ENCODE measurements around the gene FIGNL1.

The FIGNL1 gene

DNA sequence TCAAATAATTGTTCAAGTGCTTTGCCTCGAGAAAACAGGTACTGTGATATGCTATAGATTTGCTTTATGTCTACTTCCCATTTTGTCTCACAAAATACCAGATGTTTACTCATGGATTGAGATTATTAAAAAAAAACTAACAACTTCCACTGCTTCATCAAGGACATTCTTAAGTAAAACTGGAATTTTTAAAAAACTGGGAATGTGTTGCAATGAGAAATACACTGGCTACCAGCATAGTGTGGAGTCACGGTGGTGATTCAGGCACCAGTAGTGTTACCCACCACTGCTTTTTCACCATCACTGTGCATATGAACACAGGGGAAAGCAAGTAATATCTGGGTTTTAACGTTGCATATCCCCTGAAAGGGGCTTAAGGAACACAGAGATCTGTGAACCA lies 21.2 kb downstream of the FIGNL1 start:
- Histone ChIP-seq H3K4me3 (ENCODE audit: insufficient read depth, low read length, poor library complexity, severe bottlenecking) (no peak overlapping the region), H3K36me3 (ENCODE audit: low read length) (no peaks in the 10 kb centered on the region), H4K20me1 (ENCODE audit: low read depth, low read length) (no peaks in the 10 kb centered on the region)

GRCh38 chr7:50427518-50427917 lies 22.6 kb downstream of the FIGNL1 start:
- Histone ChIP-seq H3K36me3 (ENCODE audit: low read length) (no peaks in the 10 kb centered on the region), H3K27ac (ENCODE audit: low read depth, low read length) (no peak overlapping the region), H3K4me3 (ENCODE audit: insufficient read depth, low read length, poor library complexity, severe bottlenecking) (no peak overlapping the region), H3K27me3 (ENCODE audit: low read length) (no peaks in the 10 kb centered on the region), H3K79me2 (ENCODE audit: insufficient read depth, low read length) (no peaks in the 10 kb centered on the region), H3K4me2 (ENCODE audit: low read depth, low read length, poor library complexity, severe bottlenecking) (no peak overlapping the region), H4K20me1 (ENCODE audit: low read depth, low read length) (no peaks in the 10 kb centered on the region), H2AFZ (ENCODE audit: low read depth, low read length, severe bottlenecking) (no peak overlapping the region), H3F3A (ENCODE audit: insufficient read depth) (no peaks in the 10 kb centered on the region), H3K9me3 (ENCODE audit: insufficient read depth, low read length) (no peaks in the 10 kb centered on the region), H3K9me2 (replicated peaks; ENCODE audit: insufficient read depth, low read length) (no peaks in the 10 kb centered on the region), H3K9ac (ENCODE audit: low read length) (no peak overlapping the region)
- TF ChIP-seq, protein P1, sequence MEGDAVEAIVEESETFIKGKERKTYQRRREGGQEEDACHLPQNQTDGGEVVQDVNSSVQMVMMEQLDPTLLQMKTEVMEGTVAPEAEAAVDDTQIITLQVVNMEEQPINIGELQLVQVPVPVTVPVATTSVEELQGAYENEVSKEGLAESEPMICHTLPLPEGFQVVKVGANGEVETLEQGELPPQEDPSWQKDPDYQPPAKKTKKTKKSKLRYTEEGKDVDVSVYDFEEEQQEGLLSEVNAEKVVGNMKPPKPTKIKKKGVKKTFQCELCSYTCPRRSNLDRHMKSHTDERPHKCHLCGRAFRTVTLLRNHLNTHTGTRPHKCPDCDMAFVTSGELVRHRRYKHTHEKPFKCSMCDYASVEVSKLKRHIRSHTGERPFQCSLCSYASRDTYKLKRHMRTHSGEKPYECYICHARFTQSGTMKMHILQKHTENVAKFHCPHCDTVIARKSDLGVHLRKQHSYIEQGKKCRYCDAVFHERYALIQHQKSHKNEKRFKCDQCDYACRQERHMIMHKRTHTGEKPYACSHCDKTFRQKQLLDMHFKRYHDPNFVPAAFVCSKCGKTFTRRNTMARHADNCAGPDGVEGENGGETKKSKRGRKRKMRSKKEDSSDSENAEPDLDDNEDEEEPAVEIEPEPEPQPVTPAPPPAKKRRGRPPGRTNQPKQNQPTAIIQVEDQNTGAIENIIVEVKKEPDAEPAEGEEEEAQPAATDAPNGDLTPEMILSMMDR (IDR thresholded peaks at IDR 0.05; ENCODE audit: insufficient read depth, low read length, poor library complexity, severe bottlenecking), result no peak
- TF ChIP-seq EZH2phosphoT487 (conservative IDR thresholded peaks at IDR 0.05; ENCODE audit: low read length), result no peak

More for the DNA sequence above, 21.2 kb downstream of the FIGNL1 start:
- no peak for TF ChIP-seq EZH2phosphoT487 (conservative IDR thresholded peaks at IDR 0.05; ENCODE audit: low read length)
- no peaks in the 10 kb centered on the region for H3K9me2 ChIP-seq (replicated peaks; ENCODE audit: insufficient read depth, low read length)
- no peaks in the 10 kb centered on the region for H3K27me3 ChIP-seq (ENCODE audit: low read length)
- H3K79me2 ChIP-seq (ENCODE audit: insufficient read depth, low read length), result no peaks in the 10 kb centered on the region
- H3K9me3 ChIP-seq (ENCODE audit: insufficient read depth, low read length), result no peaks in the 10 kb centered on the region
- H3K27ac ChIP-seq (ENCODE audit: low read depth, low read length), result no peak overlapping the region
- H2AFZ ChIP-seq (ENCODE audit: low read depth, low read length, severe bottlenecking), result no peak overlapping the region
- H3F3A ChIP-seq (ENCODE audit: insufficient read depth), result peaks cover 6% of the 10 kb centered on the region; the same call in 1 of the 2 replicates
- no peak overlapping the region for H3K9ac ChIP-seq (ENCODE audit: low read length)
- no peak overlapping the region for H3K4me2 ChIP-seq (ENCODE audit: low read depth, low read length, poor library complexity, severe bottlenecking)

DNA sequence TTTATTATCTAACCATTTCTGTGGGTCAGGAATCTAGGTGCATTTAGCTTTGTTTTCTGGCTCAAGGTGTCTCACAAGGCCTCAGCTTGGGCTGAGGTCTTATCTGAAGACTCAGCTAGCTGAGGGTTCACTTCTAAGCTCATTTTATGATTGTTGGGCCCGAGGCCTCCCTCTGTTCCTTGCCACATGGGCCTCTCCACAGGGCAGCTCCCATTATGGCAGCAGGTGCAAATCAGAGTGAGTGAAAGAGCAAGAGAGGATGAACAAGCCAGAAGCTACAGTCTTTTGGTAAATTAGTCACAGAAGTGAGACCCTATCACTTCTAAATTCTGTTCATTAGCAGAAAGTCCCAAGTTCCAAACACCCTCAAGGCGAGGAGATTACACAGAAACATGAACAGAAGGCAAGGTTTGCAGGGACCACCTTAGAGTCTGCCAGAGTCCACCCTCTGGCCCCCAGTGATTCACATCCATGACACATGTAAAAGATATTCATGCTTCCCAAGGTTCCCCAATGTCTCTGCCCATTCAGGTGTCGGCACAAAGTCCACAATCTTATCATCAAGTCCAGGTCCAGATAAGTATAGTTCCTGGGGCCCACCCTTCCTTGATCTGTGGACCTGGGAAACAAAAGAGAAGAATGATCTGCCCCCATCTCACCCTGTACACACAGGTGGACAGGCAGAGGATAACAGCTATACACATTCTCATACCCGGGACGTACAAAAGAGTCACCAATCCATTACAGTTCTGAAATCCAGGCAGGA lies 23.7 kb downstream of the FIGNL1 start:
- H3K4me3 ChIP-seq (ENCODE audit: insufficient read depth, low read length, poor library complexity, severe bottlenecking), result no peak overlapping the region
- no peak overlapping the region for H3K27ac ChIP-seq (ENCODE audit: low read depth, low read length)
- no peak overlapping the region for H3K4me2 ChIP-seq (ENCODE audit: low read depth, low read length, poor library complexity, severe bottlenecking)
- H3K36me3 ChIP-seq (ENCODE audit: low read length), result no peaks in the 10 kb centered on the region
- H3K9ac ChIP-seq (ENCODE audit: low read length), result no peak overlapping the region
- H4K20me1 ChIP-seq (ENCODE audit: low read depth, low read length), result no peaks in the 10 kb centered on the region
- H3K27me3 ChIP-seq (ENCODE audit: low read length), result no peaks in the 10 kb centered on the region
- no peaks in the 10 kb centered on the region for H3F3A ChIP-seq (ENCODE audit: insufficient read depth)
- H2AFZ ChIP-seq (ENCODE audit: low read depth, low read length, severe bottlenecking), result no peak overlapping the region
- no peak for TF ChIP-seq EZH2phosphoT487 (conservative IDR thresholded peaks at IDR 0.05; ENCODE audit: low read length)
- TF ChIP-seq, protein P1 (IDR thresholded peaks at IDR 0.05; ENCODE audit: insufficient read depth, low read length, poor library complexity, severe bottlenecking), result no peak
- H3K9me3 ChIP-seq (ENCODE audit: insufficient read depth, low read length), result no peaks in the 10 kb centered on the region
- no peaks in the 10 kb centered on the region for H3K79me2 ChIP-seq (ENCODE audit: insufficient read depth, low read length)
- no peaks in the 10 kb centered on the region for H3K9me2 ChIP-seq (replicated peaks; ENCODE audit: insufficient read depth, low read length)

DNA sequence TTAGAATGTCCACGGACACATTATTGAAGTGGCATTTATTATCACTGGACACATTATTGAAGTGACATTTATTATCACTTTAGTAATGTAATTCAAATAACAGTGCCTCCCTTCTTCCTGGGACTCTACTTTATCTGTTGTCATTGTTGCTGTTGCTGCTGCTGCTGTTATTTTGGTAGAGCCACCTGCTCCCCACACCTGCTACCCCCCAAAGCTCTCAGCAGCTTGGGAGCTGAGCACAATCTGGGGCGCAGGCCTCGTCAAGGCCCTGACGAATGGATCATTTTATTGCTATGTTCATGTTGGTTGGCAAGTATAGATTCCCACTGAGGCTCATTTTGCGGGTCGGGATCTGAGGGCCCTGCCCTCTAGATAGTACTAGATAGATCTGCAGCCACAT lies 24.8 kb downstream of the FIGNL1 start:
- TF ChIP-seq, protein P1 (IDR thresholded peaks at IDR 0.05; ENCODE audit: insufficient read depth, low read length, poor library complexity, severe bottlenecking), result no peak
- TF ChIP-seq EZH2phosphoT487 (conservative IDR thresholded peaks at IDR 0.05; ENCODE audit: low read length), result no peak
- Histone ChIP-seq H3K36me3 (ENCODE audit: low read length) (no peaks in the 10 kb centered on the region), H4K20me1 (ENCODE audit: low read depth, low read length) (no peaks in the 10 kb centered on the region), H3K4me2 (ENCODE audit: low read depth, low read length, poor library complexity, severe bottlenecking) (no peak overlapping the region), H3F3A (ENCODE audit: insufficient read depth) (no peaks in the 10 kb centered on the region), H3K4me3 (ENCODE audit: insufficient read depth, low read length, poor library complexity, severe bottlenecking) (no peak overlapping the region), H3K9me3 (ENCODE audit: insufficient read depth, low read length) (no peaks in the 10 kb centered on the region), H2AFZ (ENCODE audit: low read depth, low read length, severe bottlenecking) (no peak overlapping the region), H3K9ac (ENCODE audit: low read length) (no peak overlapping the region), H3K9me2 (replicated peaks; ENCODE audit: insufficient read depth, low read length) (no peaks in the 10 kb centered on the region), H3K27me3 (ENCODE audit: low read length) (no peaks in the 10 kb centered on the region), H3K79me2 (ENCODE audit: insufficient read depth, low read length) (no peaks in the 10 kb centered on the region), H3K27ac (ENCODE audit: low read depth, low read length) (no peak overlapping the region)

All from SU-DHL-6 (cell line).